Measurements from ENCODE around the gene DHFR.

- no peak for TF ChIP-seq EZH2 (IDR thresholded peaks at IDR 0.05; ENCODE audit: insufficient read depth, low read length)
- TF ChIP-seq CTCF (IDR thresholded peaks at IDR 0.05; ENCODE audit: insufficient read depth, low read depth, low read length): no peak
Measured at GRCh38 chr5:80644900-80645299, 9.9 kb downstream of the DHFR start.

Data from astrocyte (in vitro differentiated cells and primary cell).